Fibroblast of villous mesenchyme (primary cell): Measurements from ENCODE around the gene AIF1L. TPM values are rescaled to one million over a fixed set of nuclear protein-coding genes. Genes with fewer than 3 reads are reported as not detected.
"Not testable (repeated sequence)": the region's sequence is repeated elsewhere in the genome, so short reads cannot be mapped to it uniquely, and the experiment has no call there.

ENCODE experiments used
- DNase-seq: peaks from one replicate; pipeline ENCODE4 v3.0.0-alpha.2; 2010; ENCODE audit warnings: low read depth
- H3K4me3 ChIP-seq: 2 replicates; pipeline ENCODE4 v1.5.1; 2011; ENCODE audit warnings: low read depth, mild to moderate bottlenecking, low read length
- total RNA-seq: library from RNA; depleted of rRNA; stranded (reverse); fragments of >200 nt; gene quantifications from 2 replicates; pipeline ENCODE4 v1.2.3, GENCODE V29; 2012
- TF ChIP-seq, protein P1 (sequence below): IDR thresholded peaks from 2 replicates; pipeline ENCODE4 v1.5.1; 2012; ENCODE audit warnings: low read depth, mild to moderate bottlenecking, low read length; ENCODE audit not compliant: insufficient read depth

AIF1L gene
- total RNA-seq, 1 donor: 0.43 TPM

DNA sequence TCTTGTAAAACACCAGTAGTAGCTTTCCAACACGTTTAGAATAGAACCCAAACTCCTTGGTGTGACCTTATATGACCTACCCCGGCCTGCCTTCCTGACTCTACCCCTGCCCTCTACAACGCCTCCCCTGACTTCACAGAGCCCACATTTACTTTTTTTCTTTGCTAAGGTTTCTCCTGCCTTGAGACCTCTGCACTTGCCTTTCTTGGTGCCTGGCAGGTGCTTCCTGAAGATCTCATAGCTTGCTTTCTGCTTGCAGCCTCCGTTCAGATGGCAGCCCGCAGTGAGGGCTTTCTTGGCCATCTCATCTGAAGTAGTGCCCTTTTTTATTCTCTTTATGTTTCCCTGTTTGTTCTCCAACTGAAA, 53.3 kb downstream of the AIF1L start:
- TF ChIP-seq, protein P1, sequence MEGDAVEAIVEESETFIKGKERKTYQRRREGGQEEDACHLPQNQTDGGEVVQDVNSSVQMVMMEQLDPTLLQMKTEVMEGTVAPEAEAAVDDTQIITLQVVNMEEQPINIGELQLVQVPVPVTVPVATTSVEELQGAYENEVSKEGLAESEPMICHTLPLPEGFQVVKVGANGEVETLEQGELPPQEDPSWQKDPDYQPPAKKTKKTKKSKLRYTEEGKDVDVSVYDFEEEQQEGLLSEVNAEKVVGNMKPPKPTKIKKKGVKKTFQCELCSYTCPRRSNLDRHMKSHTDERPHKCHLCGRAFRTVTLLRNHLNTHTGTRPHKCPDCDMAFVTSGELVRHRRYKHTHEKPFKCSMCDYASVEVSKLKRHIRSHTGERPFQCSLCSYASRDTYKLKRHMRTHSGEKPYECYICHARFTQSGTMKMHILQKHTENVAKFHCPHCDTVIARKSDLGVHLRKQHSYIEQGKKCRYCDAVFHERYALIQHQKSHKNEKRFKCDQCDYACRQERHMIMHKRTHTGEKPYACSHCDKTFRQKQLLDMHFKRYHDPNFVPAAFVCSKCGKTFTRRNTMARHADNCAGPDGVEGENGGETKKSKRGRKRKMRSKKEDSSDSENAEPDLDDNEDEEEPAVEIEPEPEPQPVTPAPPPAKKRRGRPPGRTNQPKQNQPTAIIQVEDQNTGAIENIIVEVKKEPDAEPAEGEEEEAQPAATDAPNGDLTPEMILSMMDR: no peak
- DNase-seq: no peak
- no peak overlapping the region for H3K4me3 ChIP-seq

DNA sequence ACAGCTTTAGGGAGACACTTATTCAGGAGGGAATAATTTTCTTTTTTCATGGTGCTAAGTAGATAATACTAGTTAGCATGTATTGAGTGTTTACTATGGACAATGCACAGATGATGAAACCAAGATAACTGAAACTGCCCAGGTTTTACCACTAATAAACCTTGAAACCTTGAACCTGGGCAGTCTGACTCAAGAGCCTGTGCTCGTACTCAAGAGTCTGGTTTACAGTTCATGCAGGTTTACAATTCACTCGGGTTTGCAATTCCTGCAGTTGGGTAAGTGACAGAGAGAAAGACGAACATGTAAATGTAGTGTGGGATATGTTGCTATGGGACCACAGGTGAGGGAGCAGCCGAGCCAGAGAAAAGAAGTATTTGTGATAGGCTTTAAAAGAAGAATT, 57.3 kb downstream of the AIF1L start:
- TF ChIP-seq, protein P1: no peak

DNA sequence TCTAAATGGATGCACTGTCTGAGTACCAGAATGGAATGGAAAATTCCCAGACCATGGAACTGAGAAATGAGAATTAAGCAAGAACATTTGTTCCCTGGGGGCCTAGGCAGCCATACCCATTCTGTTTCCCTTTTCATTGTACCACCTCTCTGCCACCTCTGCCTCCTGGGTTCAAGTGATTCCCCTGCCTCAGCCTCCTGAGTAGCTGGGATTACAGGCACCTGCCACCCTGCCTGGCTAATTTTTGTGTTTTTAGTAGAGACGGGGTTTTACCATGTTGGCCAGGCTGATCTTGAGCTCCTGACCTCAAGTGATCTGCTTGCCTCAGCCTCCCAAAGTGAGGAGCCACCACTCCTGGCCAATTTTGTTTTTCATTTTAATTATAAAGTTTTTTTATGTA, 62.3 kb downstream of the AIF1L start:
- not testable (repeated sequence) for DNase-seq, H3K4me3 ChIP-seq

More for the DNA sequence above, 57.3 kb downstream of the AIF1L start:
- no peak for DNase-seq
- H3K4me3 ChIP-seq: no peak overlapping the region

DNA sequence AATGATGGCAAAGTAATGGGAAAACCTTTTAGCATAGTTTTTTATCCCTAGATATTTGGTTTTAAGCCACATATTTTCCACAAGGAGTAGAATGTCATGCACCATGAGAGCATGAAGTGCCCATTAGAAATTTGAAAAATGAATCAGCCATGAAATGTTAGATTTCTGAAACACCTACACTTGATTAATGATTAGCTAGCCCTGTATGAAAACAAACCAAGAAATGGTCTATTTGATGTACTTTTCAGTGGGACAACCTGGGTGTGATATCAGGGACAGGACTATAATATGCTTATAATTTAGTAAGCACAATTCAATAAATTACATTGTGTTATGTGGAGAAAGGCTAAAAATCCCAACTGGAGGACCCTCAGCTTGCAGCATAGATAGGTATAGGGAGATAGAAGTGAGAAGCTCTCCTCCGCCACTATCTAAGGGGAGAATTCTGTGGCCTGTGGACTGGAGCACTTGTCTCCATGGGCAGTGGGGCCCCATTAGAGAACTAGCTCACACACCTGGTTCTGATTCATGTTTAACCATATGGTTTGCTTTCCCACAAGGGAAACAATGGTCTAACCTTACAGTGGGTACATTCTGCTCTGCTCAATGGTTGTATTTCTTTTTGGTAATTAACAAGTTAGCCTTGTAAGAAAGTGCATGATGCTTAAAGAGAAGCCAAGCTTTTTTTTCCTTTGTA, 64.2 kb downstream of the AIF1L start:
- DNase-seq: no peak
- H3K4me3 ChIP-seq: no peak overlapping the region
- TF ChIP-seq, protein P1: no peak

DNA sequence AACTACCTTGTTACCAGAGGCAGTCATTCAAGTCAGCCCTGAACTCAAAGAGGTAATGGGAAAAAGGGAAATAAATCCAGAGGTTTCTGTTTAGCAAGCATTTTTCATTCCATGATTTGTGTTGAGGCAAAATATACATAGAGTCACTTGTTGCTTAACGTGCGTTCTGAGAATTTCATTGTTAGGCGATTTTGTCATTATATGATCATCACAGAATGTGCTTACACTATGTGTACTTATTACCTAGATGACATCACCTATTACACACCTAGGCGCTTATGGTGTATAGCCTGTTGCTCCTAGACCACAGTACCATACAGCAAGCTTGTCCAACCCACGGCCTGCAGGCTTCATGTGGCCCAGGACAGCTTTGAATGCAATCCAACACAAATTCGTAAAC, 65.3 kb downstream of the AIF1L start:
- H3K4me3 ChIP-seq: no peak overlapping the region
- TF ChIP-seq, protein P1: no peak
- DNase-seq: no peak

DNA sequence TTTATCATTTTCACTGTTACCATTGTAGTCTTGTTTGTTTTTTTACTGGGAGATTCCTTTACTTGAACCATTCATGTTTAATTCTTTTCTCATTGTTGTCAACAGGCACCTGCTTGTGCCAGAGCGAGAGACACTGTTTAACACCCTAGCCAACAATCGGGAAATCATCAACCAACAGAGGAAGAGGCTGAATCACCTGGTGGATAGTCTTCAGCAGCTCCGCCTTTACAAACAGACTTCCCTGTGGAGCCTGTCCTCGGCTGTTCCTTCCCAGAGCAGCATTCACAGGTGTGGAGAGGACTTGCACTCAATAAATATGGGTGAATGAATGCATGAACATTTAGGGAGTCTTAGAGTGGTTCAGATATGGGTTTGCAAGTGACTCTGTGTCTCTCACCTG, 66.6 kb downstream of the AIF1L start:
- TF ChIP-seq, protein P1: no peak
- no peak for DNase-seq
- no peak overlapping the region for H3K4me3 ChIP-seq

DNA sequence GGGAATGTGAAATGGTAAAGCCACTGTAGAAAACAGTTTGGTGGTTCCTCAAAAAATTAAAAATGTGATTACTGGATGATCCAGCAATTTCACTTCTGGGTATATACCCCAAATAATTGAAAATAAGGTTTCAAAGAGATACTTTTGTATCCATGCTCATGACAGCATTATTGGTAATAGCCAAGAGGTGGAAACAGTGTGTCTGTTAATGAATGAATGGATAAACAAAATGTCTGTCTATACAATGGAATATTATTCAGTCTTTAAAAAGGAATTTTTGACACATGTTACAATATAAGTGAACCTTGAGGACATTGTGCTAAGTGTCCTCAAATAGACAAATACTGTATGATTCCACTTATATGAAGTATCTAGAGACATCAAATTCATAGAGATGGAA, 69.2 kb downstream of the AIF1L start:
- DNase-seq: no peak
- TF ChIP-seq, protein P1: no peak
- H3K4me3 ChIP-seq: no peak overlapping the region
